Neural crest cell (in vitro differentiated cells): Measurements from ENCODE around the gene KLF9. TPM values are rescaled to one million over a fixed set of nuclear protein-coding genes. Genes with fewer than 3 reads are reported as not detected.

ENCODE experiments used
- DNase-seq: peaks from one replicate; pipeline ENCODE4 v3.0.0; 2021; ENCODE audit warnings: low read depth, mixed read lengths, low spot score
- H3K27ac Mint-ChIP-seq: one replicate; pipeline ENCODE4 v1.8.0; 2021; ENCODE audit warnings: mild to moderate bottlenecking, mixed read lengths; ENCODE audit not compliant: unreplicated experiment
- H3K27me3 Mint-ChIP-seq: 2 replicates; pipeline ENCODE4 v1.8.0; 2021; ENCODE audit warnings: low read depth, mild to moderate bottlenecking, mixed read lengths
- H3K36me3 Mint-ChIP-seq: 2 replicates; pipeline ENCODE4 v1.8.0; 2021; ENCODE audit warnings: low read depth, mild to moderate bottlenecking, mixed read lengths
- H3K4me1 Mint-ChIP-seq: 2 replicates; pipeline ENCODE4 v1.8.0; 2021; ENCODE audit warnings: mixed read lengths
- H3K4me3 Mint-ChIP-seq: one replicate; pipeline ENCODE4 v1.8.0; 2021; ENCODE audit warnings: mild to moderate bottlenecking, mixed read lengths
- H3K9me3 Mint-ChIP-seq: 2 replicates; pipeline ENCODE4 v1.8.0; 2021; ENCODE audit warnings: mixed read lengths
- CTCF ChIP-seq: fragments of 200-600 bp; sonication (generic); conservative IDR thresholded peaks from 2 replicates; pipeline ENCODE4 v1.5.0; 2021; ENCODE audit warnings: antibody characterized with exemption, mild to moderate bottlenecking
- total RNA-seq: library from RNA; stranded (reverse); gene quantifications from 2 replicates; pipeline ENCODE4 v1.2.1, GENCODE V29; 2021

Gene KLF9
- total RNA-seq, 1 donor from 2014 or later = 0.19 TPM

GRCh38 chr9:70407081-70407503 is 7.4 kb downstream of the KLF9 start:
- Mint-ChIP-seq H3K27me3 (peaks cover 27% of the 10 kb centered on the region), H3K4me3 (no peak overlapping the region), H3K4me1 (peaks cover 19% of the 10 kb centered on the region), H3K9me3 (no peaks in the 10 kb centered on the region), H3K36me3 (no peaks in the 10 kb centered on the region), H3K27ac (peak overlapping the region; percentile 38)
- no peak for TF ChIP-seq CTCF
- no peak for DNase-seq

- Mint-ChIP-seq H3K36me3 (no peaks in the 10 kb centered on the region), H3K27ac (no peak overlapping the region), H3K4me1 (peaks cover 19% of the 10 kb centered on the region), H3K27me3 (peaks cover 21% of the 10 kb centered on the region), H3K4me3 (peak overlapping the region; percentile 0), H3K9me3 (no peaks in the 10 kb centered on the region)
- no peak for TF ChIP-seq CTCF
- DNase-seq = no peak
Observed at GRCh38 chr9:70406434-70406862, 8.0 kb downstream of the KLF9 start.

GRCh38 chr9:70405808-70406433 is 8.5 kb downstream of the KLF9 start:
- peaks cover 15% of the 10 kb centered on the region for H3K27me3 Mint-ChIP-seq
- peaks cover 19% of the 10 kb centered on the region for H3K4me1 Mint-ChIP-seq
- TF ChIP-seq CTCF = no peak
- no peaks in the 10 kb centered on the region for H3K9me3 Mint-ChIP-seq
- no peaks in the 10 kb centered on the region for H3K36me3 Mint-ChIP-seq
- peak overlapping the region; percentile 45 for H3K27ac Mint-ChIP-seq
- DNase-seq = no peak
- H3K4me3 Mint-ChIP-seq = no peak overlapping the region

- DNase-seq = no peak
- Mint-ChIP-seq H3K27ac (no peak overlapping the region), H3K9me3 (no peaks in the 10 kb centered on the region), H3K4me3 (no peak overlapping the region), H3K4me1 (peaks cover 19% of the 10 kb centered on the region), H3K36me3 (no peaks in the 10 kb centered on the region), H3K27me3 (peaks cover 2% of the 10 kb centered on the region)
- TF ChIP-seq CTCF = no peak
Observed at GRCh38 chr9:70404261-70404660, 10.2 kb downstream of the KLF9 start.

- Mint-ChIP-seq H3K27me3 (peaks cover 2% of the 10 kb centered on the region), H3K9me3 (no peaks in the 10 kb centered on the region), H3K4me1 (peaks cover 19% of the 10 kb centered on the region), H3K27ac (no peak overlapping the region), H3K4me3 (no peak overlapping the region), H3K36me3 (no peaks in the 10 kb centered on the region)
- no peak for DNase-seq
- no peak for TF ChIP-seq CTCF
Observed at GRCh38 chr9:70403618-70404025, 10.8 kb downstream of the KLF9 start.
